GM12872 (cell line): Measurements from ENCODE around the gene NAP1L1.

ENCODE experiments used
- TF ChIP-seq, protein P1 (sequence below): IDR thresholded peaks from 3 replicates; pipeline ENCODE4 v1.5.1; 2011; ENCODE audit warnings: low read depth, mild to moderate bottlenecking, low read length, moderate library complexity; ENCODE audit not compliant: insufficient read depth

NAP1L1 gene

DNA sequence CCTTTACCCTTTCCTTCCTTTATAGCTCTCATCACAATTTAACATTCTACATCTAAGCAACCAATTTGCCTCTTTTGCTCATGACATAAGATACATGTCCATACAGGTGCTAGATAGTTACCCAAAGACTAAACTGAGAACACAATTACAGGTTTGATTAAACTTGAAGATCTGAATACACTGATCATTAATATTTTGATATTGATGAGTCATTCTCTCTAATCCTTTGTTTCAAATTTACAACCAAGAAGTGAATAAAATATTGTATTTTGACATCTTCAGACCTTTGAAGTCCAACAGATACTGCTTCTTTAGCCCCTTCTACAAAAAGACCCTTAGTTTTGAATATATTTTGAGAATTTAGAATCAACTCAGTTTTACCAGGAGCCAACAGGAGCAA, 2.6 kb downstream of the NAP1L1 start:
- TF ChIP-seq, protein P1, sequence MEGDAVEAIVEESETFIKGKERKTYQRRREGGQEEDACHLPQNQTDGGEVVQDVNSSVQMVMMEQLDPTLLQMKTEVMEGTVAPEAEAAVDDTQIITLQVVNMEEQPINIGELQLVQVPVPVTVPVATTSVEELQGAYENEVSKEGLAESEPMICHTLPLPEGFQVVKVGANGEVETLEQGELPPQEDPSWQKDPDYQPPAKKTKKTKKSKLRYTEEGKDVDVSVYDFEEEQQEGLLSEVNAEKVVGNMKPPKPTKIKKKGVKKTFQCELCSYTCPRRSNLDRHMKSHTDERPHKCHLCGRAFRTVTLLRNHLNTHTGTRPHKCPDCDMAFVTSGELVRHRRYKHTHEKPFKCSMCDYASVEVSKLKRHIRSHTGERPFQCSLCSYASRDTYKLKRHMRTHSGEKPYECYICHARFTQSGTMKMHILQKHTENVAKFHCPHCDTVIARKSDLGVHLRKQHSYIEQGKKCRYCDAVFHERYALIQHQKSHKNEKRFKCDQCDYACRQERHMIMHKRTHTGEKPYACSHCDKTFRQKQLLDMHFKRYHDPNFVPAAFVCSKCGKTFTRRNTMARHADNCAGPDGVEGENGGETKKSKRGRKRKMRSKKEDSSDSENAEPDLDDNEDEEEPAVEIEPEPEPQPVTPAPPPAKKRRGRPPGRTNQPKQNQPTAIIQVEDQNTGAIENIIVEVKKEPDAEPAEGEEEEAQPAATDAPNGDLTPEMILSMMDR: no peak

DNA sequence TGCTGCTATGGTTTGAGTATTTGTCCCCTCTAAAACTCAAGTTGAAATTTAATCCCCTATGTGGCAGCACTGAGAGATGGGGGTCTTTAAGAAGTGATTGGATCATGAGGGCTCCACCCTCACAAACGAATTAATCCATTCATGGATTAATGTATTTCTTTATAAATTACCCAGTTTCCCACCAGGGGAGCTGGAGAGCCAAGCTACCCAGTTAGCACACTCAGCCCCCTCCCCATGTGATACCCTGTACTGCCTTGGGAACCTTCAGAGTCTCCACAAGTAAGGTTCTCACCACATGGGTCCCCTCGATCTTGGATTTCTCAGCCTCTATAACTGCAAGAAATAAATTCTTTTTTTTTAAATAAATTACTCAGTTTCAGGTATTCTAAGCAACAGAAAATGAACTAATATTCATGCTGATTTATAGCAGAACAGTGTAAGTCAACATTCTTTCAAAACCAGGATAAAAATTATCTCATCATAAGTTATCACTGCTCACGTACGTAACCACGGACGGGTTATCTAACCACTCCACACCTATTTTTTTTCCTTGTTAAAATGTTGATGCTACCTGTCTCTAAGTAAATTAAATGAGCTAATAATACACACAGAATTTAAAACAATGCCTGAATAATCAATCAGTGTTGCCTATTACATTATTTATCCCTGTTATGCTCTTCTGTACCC, 3.6 kb downstream of the NAP1L1 start:
- TF ChIP-seq, protein P1: peak; percentile 22; the same call in 1 of the 3 replicates

DNA sequence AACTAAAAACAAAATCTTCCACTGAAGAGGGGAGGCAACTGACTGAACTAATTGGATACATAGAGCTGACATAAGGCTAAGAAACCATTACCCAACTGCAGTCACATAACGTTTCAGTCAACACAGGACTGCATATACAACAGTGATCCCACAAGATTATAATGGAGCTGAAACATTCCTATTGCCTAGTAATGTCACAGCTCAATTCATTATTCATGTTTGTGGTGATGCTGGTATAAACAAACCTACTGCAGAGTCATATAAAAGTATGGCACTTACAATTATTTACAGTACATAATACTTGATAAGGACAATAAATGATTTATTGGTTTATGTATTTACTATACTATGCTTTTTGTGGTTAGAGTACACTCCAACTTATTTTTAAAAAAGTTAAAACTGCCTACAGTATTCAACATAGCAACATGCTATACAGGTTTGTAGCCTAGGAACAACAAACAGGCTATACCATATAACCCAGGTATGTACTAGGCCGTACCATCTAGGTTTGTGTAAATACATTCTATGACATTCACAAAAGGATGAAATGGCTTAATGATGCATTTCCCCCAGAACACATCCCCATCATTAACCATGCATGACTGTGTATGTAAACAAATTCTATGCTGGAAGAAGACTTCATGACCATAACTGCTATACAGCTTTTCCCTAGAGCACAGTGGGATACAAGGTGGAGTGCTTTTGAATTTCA, 4.3 kb downstream of the NAP1L1 start:
- TF ChIP-seq, protein P1: no peak

DNA sequence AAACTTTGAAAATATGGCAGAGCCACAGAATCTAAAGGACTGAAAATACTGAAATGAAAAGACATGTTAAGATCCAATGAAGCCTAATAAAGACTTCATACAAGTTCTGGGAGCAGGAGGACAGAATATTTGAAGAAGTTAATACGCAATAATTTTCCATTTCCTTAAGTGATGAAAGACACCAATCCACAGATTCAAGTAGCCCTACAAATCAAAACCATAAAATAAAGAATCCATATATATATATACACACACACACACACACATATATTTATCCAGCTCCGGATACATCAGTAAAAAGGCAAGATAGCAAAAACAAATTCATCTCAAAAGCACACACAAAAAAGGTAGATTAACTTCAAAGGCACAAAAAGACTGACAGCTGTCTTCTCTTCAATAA, 5.7 kb downstream of the NAP1L1 start:
- TF ChIP-seq, protein P1: no peak

DNA sequence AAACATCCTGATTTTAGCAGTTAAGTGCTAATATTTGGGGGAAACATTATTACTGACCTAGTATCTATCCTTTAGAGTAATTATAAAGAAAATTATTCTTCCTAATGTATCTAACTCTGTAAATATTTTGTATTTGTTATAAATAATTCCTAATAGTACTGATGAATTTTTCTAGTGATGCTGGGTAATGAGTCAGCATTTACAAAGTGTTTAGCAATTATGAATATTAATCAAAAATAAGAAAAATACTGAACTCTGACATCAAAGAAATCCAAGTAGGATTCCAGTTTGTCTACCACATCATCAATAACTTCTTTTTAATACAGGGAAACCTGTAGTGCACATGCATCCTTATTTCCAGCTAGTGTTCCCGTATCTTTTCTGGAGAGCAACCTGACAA, 9.0 kb downstream of the NAP1L1 start:
- TF ChIP-seq, protein P1: no peak

DNA sequence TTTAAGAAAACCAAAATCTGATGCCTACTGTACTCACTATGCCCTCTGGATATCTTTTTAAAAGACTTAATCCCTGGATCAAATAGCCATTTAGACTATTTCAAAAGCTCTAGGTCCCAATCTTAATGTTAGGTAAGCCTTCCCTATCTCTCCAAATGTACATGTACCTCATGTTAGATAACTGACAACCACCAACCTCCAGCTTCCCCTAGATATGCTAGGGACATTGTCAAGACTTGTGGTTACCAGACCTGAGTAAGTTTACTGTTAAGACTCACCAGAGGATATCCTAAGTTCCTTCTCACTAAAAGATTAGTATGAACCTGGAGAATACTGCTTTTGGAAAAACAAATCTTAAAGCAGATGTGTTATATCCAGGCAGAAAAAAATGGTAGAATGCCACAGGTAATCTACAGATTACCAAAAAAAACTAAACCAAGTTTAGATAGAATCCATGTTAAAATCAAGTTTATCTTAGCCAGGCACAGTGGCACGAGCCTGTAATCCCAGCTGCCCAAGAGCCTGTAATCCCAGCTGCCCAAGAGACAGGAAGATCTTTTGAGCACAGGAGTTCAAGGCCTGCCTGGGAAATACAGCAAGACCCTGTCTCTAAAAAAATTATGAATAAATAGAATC, 9.7 kb downstream of the NAP1L1 start:
- TF ChIP-seq, protein P1: no peak

DNA sequence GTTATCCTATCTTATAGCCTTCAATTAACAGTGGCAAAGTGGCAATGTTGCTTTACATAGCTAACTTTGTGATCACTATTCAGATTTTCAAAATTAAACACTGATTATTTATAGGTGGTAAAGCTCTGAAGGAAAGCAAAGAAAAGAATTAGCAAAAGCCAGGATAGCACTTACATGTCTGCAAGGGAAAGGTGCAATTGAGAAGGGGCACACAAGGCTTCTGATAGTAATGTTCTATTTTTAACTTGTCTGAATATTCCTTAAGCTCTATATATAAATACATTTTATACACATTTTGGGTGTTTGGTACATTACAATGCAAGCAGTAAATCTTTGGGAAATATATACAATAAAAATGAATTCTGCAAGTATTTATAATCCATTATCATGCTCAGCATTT, 10.9 kb downstream of the NAP1L1 start:
- TF ChIP-seq, protein P1: no peak
